MCF 10A (cell line): Measurements from ENCODE around the gene EIF2B2. TPM values are rescaled to one million over a fixed set of nuclear protein-coding genes. Genes with fewer than 3 reads are reported as not detected.
A peak's percentile ranks its signal among the peaks of the same experiment; 100 is the strongest.

Source experiments
- BruUV-seq: library from RNA; stranded (reverse); fragments of 400-500 nt; replicated peaks from 2 replicates; lab custom pipeline; 2021; lab: Mats Ljungman, UMichigan
- CTCF ChIA-PET: fragments of 300-600 bp; sonication (Branson Sonifier 250); formaldehyde crosslinking; extraction: SDS; loops from one replicate; lab custom pipeline; 2021; ENCODE audit warnings: antibody characterized with exemption, inconsistent platforms; lab: Yijun Ruan, JAX
- POLR2A ChIA-PET: fragments of 300-600, 350-650 bp; sonication (Branson Sonifier 250); formaldehyde crosslinking; extraction: SDS; loops from one replicate; lab custom pipeline; 2020; ENCODE audit warnings: antibody characterized with exemption, inconsistent platforms; lab: Yijun Ruan, JAX
- DNase-seq: peaks from one replicate; pipeline ENCODE4 v3.0.0-alpha.2; 2018; ENCODE audit not compliant: unreplicated experiment
- H3K27ac Mint-ChIP-seq: one replicate; pipeline ENCODE4 v1.8.0; 2022; ENCODE audit warnings: mild to moderate bottlenecking, low read depth, mixed read lengths; ENCODE audit not compliant: unreplicated experiment
- H3K27me3 Mint-ChIP-seq: one replicate; pipeline ENCODE4 v1.8.0; 2022; ENCODE audit warnings: mixed read lengths; ENCODE audit not compliant: insufficient read depth, unreplicated experiment
- H3K36me3 Mint-ChIP-seq: one replicate; pipeline ENCODE4 v1.8.0; 2022; ENCODE audit warnings: mild to moderate bottlenecking, moderate library complexity, mixed read lengths; ENCODE audit not compliant: insufficient read depth, unreplicated experiment
- H3K4me1 Mint-ChIP-seq: one replicate; pipeline ENCODE4 v1.8.0; 2022; ENCODE audit warnings: mixed read lengths; ENCODE audit not compliant: insufficient read depth, unreplicated experiment
- H3K4me3 Mint-ChIP-seq: one replicate; pipeline ENCODE4 v1.8.0; 2022; ENCODE audit warnings: mild to moderate bottlenecking, moderate library complexity, mixed read lengths; ENCODE audit not compliant: unreplicated experiment
- H3K9me3 Mint-ChIP-seq: one replicate; pipeline ENCODE4 v1.8.0; 2022; ENCODE audit warnings: mixed read lengths; ENCODE audit not compliant: unreplicated experiment
- intact Hi-C: fragments of 100-400 bp; cut with micrococcal nuclease; formaldehyde crosslinking; loops from 2 replicates; pipeline ENCODE4 v1.14.1; 2022
- total RNA-seq: library from RNA; stranded (reverse); gene quantifications from 2 replicates; pipeline ENCODE4 v1.2.3, GENCODE V29; 2022
- TF ChIP-seq, protein P1 (sequence below): fragments of 200-600 bp; IDR thresholded peaks from one replicate; pipeline ENCODE4 v1.8.0; 2022; ENCODE audit warnings: antibody characterized with exemption, mild to moderate bottlenecking; ENCODE audit not compliant: unreplicated experiment

EIF2B2 gene
- total RNA-seq, 1 experiment from 2014 or later: 53.8 TPM

GRCh38 chr14:74980398-74980730 is 22.4 kb upstream of the EIF2B2 start:
- H3K9me3 Mint-ChIP-seq: no peaks in the 10 kb centered on the region
- intact Hi-C loops: no loop called here
- peaks cover 4% of the 10 kb centered on the region for H3K36me3 Mint-ChIP-seq
- no peak overlapping the region for H3K4me3 Mint-ChIP-seq
- no peak for DNase-seq
- TF ChIP-seq, protein P1, sequence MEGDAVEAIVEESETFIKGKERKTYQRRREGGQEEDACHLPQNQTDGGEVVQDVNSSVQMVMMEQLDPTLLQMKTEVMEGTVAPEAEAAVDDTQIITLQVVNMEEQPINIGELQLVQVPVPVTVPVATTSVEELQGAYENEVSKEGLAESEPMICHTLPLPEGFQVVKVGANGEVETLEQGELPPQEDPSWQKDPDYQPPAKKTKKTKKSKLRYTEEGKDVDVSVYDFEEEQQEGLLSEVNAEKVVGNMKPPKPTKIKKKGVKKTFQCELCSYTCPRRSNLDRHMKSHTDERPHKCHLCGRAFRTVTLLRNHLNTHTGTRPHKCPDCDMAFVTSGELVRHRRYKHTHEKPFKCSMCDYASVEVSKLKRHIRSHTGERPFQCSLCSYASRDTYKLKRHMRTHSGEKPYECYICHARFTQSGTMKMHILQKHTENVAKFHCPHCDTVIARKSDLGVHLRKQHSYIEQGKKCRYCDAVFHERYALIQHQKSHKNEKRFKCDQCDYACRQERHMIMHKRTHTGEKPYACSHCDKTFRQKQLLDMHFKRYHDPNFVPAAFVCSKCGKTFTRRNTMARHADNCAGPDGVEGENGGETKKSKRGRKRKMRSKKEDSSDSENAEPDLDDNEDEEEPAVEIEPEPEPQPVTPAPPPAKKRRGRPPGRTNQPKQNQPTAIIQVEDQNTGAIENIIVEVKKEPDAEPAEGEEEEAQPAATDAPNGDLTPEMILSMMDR: no peak
- ChIA-PET CTCF (no interaction called here), POLR2A (no interaction called here)
- no TSS peak for BruUV-seq
- no peak overlapping the region for H3K27ac Mint-ChIP-seq
- H3K4me1 Mint-ChIP-seq: peaks cover 6% of the 10 kb centered on the region
- H3K27me3 Mint-ChIP-seq: no peaks in the 10 kb centered on the region

- Mint-ChIP-seq H3K36me3 (peaks cover 4% of the 10 kb centered on the region), H3K27ac (no peak overlapping the region), H3K9me3 (no peaks in the 10 kb centered on the region), H3K4me1 (peaks cover 6% of the 10 kb centered on the region), H3K27me3 (no peaks in the 10 kb centered on the region), H3K4me3 (no peak overlapping the region)
- ChIA-PET CTCF (interaction anchor here (0.6 to 1.2 kb wide), 2 partner anchors 59 to 108 kb away, joined by 3 read pairs; no protein-coding TSS in a partner anchor), POLR2A (no interaction called here)
- intact Hi-C loops: no loop called here
- no TSS peak for BruUV-seq
- peak; percentile 60 for DNase-seq
- TF ChIP-seq, protein P1: no peak
These were observed 21.8 kb upstream of the EIF2B2 start for GRCh38 chr14:74980731-74981461.

- no peak for DNase-seq
- TF ChIP-seq, protein P1: no peak
- no peak overlapping the region for H3K27ac Mint-ChIP-seq
- CTCF ChIA-PET: interaction anchor here (0.6 to 1.2 kb wide), 2 partner anchors 60 to 108 kb away, joined by 3 read pairs; no protein-coding TSS in a partner anchor
- peaks cover 6% of the 10 kb centered on the region for H3K4me1 Mint-ChIP-seq
- peaks cover 4% of the 10 kb centered on the region for H3K36me3 Mint-ChIP-seq
- H3K4me3 Mint-ChIP-seq: no peak overlapping the region
- no TSS peak for BruUV-seq
- no peaks in the 10 kb centered on the region for H3K9me3 Mint-ChIP-seq
- POLR2A ChIA-PET: no interaction called here
- intact Hi-C loops: no loop called here
- no peaks in the 10 kb centered on the region for H3K27me3 Mint-ChIP-seq
These were observed 21.3 kb upstream of the EIF2B2 start for GRCh38 chr14:74981462-74981782.

DNA sequence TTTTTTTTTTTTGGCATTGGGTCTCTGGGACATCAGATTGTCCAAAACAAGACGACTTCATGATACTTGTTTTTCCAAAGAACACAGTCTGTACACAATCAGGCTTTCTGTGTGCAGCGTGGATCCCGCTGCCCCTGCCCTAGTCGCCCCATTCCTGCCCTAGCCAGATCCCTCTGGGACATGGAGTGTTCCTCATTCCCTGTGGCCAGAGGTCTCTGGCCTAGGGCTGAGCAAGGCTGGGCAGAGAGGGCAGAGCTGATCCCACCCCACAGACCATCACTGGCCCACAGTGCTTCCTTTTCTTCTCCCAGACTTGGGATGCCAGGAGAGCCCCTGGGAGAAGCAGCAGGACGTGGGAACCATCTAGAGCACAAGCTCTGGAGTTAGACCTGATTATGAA is 20.9 kb upstream of the EIF2B2 start:
- ChIA-PET CTCF (interaction anchor here (0.6 to 1.2 kb wide), 2 partner anchors 60 to 107 kb away, joined by 3 read pairs; no protein-coding TSS in a partner anchor), POLR2A (interaction anchor here (0.6 kb wide), 1 partner anchor 18 kb away, joined by 3 read pairs; no protein-coding TSS in a partner anchor)
- Mint-ChIP-seq H3K36me3 (peaks cover 4% of the 10 kb centered on the region), H3K27me3 (no peaks in the 10 kb centered on the region), H3K27ac (no peak overlapping the region), H3K4me3 (no peak overlapping the region), H3K9me3 (no peaks in the 10 kb centered on the region), H3K4me1 (peaks cover 6% of the 10 kb centered on the region)
- no TSS peak for BruUV-seq
- TF ChIP-seq, protein P1: no peak
- intact Hi-C loops: no loop called here
- DNase-seq: no peak
